PFSK-1 (cell line): Measurements from ENCODE around the gene EEF1AKMT4.

Source experiments
- POLR2AphosphoS5 ChIP-seq: IDR thresholded peaks from 2 replicates; pipeline ENCODE4 v1.6.1; 2012; ENCODE audit warnings: low read depth, mild to moderate bottlenecking, control low read depth, low read length, moderate library complexity
- REST ChIP-seq, 2 experiments: IDR thresholded peaks; 2 replicates each; pipeline versions ENCODE4 v1.6.1 to v1.8.0; 2011 to 2012; ENCODE audit warnings: low read depth in 2 of 2, low read length in 2 of 2, control low read depth in 1 of 2, inconsistent platforms in 1 of 2, mild to moderate bottlenecking in 1 of 2, moderate library complexity in 1 of 2; ENCODE audit not compliant: insufficient read depth in 1 of 2
- SIN3A ChIP-seq: IDR thresholded peaks from 2 replicates; pipeline ENCODE4 v1.6.1; 2012; ENCODE audit warnings: mild to moderate bottlenecking, low read length, moderate library complexity, borderline replicate concordance; ENCODE audit not compliant: insufficient read depth

GRCh38 chr3:184223946-184224345 lies 25.5 kb upstream of the EEF1AKMT4 start:
- no peak for TF ChIP-seq REST (IDR thresholded peaks at IDR 0.05; ENCODE audit: insufficient read depth in 1 of 2, low read depth in 2 of 2, low read length in 2 of 2)
- TF ChIP-seq POLR2AphosphoS5, result no peak
- TF ChIP-seq SIN3A, result no peak
